Muscle of leg (tissue), 11 donors: ENCODE data around the gene NBEAL2. TPM values are rescaled to one million over a fixed set of nuclear protein-coding genes. Genes with fewer than 3 reads are reported as not detected.

Source experiments
- DNase-seq: peaks from one replicate; pipeline ENCODE4 v3.0.0; 2013
- H3K27ac ChIP-seq: one replicate; pipeline ENCODE4 v1.5.1; 2013; ENCODE audit warnings: mild to moderate bottlenecking, low read length, control low read depth
- H3K27me3 ChIP-seq: one replicate; pipeline ENCODE4 v1.6.1; 2013; ENCODE audit warnings: low read length; ENCODE audit not compliant: control insufficient read depth, insufficient read depth
- H3K36me3 ChIP-seq: one replicate; pipeline ENCODE4 v1.6.1; 2013; ENCODE audit warnings: low read length; ENCODE audit not compliant: control insufficient read depth, insufficient read depth
- H3K4me1 ChIP-seq: one replicate; pipeline ENCODE4 v1.6.1; 2013; ENCODE audit warnings: low read length; ENCODE audit not compliant: control insufficient read depth, insufficient read depth
- H3K4me3 ChIP-seq: one replicate; pipeline ENCODE4 v1.5.1; 2013; ENCODE audit warnings: low read length, control low read depth
- H3K9me3 ChIP-seq: replicated peaks from 2 replicates; pipeline ENCODE4 v1.6.1; 2013; ENCODE audit warnings: low read depth, low read length; ENCODE audit not compliant: control insufficient read depth
- WGBS: methylation state at CpG from one replicate; pipeline ENCODE4 v1.1.5; 2013; ENCODE audit warnings: missing lambda C conversion rate; ENCODE audit not compliant: insufficient coverage; 5-methylcytosine and 5-hydroxymethylcytosine counted together
- polyA plus RNA-seq, 8 donors: library from polyadenylated mRNA; unstranded; fragments of 120-200 nt; gene quantifications; one replicate each; pipeline versions ENCODE4 v1.2.1 to v1.2.3, GENCODE V29; 2013; ENCODE audit warnings: inconsistent platforms in 1 of 8, low replicate concordance in 1 of 8; ENCODE audit not compliant: insufficient read length in 8 of 8, insufficient read depth in 1 of 8
- total RNA-seq: library from RNA; stranded (reverse); fragments of 120-200 nt; gene quantifications from one replicate; pipeline ENCODE4 v1.2.4, GENCODE V29; 2013

The NBEAL2 gene
- total and polyA plus RNA-seq, 9 donors, result 8.1 to 20.0 (median 12.8) TPM

GRCh38 chr3:46952813-46953212 is 26.7 kb upstream of the NBEAL2 start:
- H3K9me3 ChIP-seq, result no peaks in the 10 kb centered on the region
- H3K27ac ChIP-seq, result no peak overlapping the region
- H3K36me3 ChIP-seq, result peaks cover 5% of the 10 kb centered on the region
- WGBS, result no CpG with 5 or more reads among the region's 2 CpGs
- H3K4me1 ChIP-seq, result peaks cover 54% of the 10 kb centered on the region
- H3K4me3 ChIP-seq, result no peak overlapping the region
- no peaks in the 10 kb centered on the region for H3K27me3 ChIP-seq
- no peak for DNase-seq

DNA sequence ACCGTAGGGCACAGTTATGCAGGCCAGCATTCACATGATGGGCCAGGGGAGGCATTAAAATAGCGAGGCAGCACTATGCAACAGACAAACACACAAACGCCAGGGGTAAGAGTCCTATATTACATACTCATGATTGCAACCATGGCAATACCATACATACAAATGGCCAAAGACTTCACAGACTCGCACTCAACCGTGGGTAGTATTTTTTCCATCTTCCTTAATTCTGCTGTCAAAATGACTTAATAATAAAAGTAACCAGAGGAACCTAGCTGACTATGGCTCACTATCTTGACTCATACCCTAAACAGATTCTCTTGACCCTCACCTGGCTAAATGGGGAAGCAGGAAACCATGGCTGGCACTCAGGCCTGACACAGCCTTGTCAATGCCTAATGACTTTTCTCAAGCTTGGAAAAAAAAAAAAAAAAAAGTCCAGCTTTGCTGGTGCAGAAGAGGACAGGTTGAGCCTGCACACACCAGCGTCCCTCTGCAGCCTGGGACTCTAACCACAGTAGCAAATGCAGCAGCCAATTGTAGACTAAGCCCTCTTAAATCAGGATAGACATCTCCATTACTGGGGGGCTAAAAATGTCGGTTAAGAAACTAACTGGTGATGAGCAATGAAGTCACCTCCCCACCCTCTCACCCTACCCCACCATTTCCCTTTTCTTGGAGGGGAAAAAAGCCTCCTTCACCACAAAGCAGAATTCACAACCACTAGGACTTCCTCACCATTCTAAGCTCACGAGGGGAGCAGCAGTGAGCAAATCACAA is 26.0 kb upstream of the NBEAL2 start:
- H3K4me3 ChIP-seq, result no peak overlapping the region
- peaks cover 50% of the 10 kb centered on the region for H3K4me1 ChIP-seq
- no peaks in the 10 kb centered on the region for H3K9me3 ChIP-seq
- no peaks in the 10 kb centered on the region for H3K27me3 ChIP-seq
- H3K27ac ChIP-seq, result no peak overlapping the region
- WGBS, result 81% methylated on average over 4 of the region's 8 CpGs
- H3K36me3 ChIP-seq, result peaks cover 3% of the 10 kb centered on the region
- peak; percentile 24 for DNase-seq

- 60% methylated on average over 1 of the region's 3 CpGs for WGBS
- H3K36me3 ChIP-seq, result peaks cover 3% of the 10 kb centered on the region
- H3K9me3 ChIP-seq, result no peaks in the 10 kb centered on the region
- no peaks in the 10 kb centered on the region for H3K27me3 ChIP-seq
- peaks cover 47% of the 10 kb centered on the region for H3K4me1 ChIP-seq
- H3K4me3 ChIP-seq, result no peak overlapping the region
- DNase-seq, result no peak
- H3K27ac ChIP-seq, result no peak overlapping the region
These were observed 25.3 kb upstream of the NBEAL2 start for GRCh38 chr3:46954178-46954577.

DNA sequence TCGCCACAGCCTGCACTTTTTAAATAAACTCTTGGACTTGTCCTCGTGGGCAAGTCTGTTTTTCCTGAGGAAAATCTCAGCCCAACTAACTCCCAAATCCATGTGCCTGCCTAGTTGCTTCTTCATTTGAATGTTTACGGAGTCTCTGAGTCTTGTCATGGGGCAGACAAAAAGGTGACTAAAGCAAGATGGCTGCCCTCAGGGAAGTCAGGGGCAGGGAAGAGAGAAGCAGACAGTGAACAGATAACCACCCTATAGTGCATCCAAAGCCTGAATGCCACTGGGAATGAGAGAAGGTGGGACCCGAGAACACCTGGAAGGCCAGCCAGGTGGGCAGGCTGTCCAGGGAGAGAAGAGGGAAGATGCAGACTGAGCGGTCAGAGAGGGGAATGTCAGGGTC is 24.3 kb upstream of the NBEAL2 start:
- H3K4me3 ChIP-seq, result no peak overlapping the region
- H3K4me1 ChIP-seq, result peaks cover 48% of the 10 kb centered on the region

DNA sequence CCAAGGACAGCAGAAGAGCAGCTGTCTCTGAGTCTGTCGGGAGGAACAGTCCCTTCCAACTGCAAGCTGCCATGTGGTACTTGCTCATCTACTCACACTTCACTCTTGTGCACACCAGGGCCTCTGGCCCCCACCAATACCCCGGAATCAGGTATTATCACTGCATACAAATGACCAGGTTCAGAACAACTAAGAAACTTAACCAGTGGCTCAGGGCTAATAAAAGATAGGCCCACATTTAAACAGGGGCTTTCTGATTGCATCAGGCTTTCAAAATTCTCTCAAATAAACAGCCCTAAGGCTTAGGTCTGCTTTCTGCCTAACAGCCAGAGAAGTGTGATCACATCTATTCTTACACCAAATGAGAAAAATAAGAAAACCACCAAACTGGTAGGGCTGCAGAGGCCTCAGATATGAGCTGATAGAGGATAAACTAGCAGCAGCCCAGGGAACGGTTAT is 23.6 kb upstream of the NBEAL2 start:
- no peaks in the 10 kb centered on the region for H3K9me3 ChIP-seq
- no peak for DNase-seq
- WGBS, result 82% methylated on average over 2 of the region's 3 CpGs
- H3K4me3 ChIP-seq, result no peak overlapping the region
- no peak overlapping the region for H3K27ac ChIP-seq
- peaks cover 53% of the 10 kb centered on the region for H3K4me1 ChIP-seq
- H3K36me3 ChIP-seq, result no peaks in the 10 kb centered on the region
- no peaks in the 10 kb centered on the region for H3K27me3 ChIP-seq

More for the DNA sequence above, 24.3 kb upstream of the NBEAL2 start:
- no peak overlapping the region for H3K27ac ChIP-seq
- peaks cover under 1% of the 10 kb centered on the region for H3K36me3 ChIP-seq
- WGBS, result 80% methylated on average over 4 of the region's 5 CpGs
- no peaks in the 10 kb centered on the region for H3K27me3 ChIP-seq
- DNase-seq, result no peak
- H3K9me3 ChIP-seq, result no peaks in the 10 kb centered on the region

DNA sequence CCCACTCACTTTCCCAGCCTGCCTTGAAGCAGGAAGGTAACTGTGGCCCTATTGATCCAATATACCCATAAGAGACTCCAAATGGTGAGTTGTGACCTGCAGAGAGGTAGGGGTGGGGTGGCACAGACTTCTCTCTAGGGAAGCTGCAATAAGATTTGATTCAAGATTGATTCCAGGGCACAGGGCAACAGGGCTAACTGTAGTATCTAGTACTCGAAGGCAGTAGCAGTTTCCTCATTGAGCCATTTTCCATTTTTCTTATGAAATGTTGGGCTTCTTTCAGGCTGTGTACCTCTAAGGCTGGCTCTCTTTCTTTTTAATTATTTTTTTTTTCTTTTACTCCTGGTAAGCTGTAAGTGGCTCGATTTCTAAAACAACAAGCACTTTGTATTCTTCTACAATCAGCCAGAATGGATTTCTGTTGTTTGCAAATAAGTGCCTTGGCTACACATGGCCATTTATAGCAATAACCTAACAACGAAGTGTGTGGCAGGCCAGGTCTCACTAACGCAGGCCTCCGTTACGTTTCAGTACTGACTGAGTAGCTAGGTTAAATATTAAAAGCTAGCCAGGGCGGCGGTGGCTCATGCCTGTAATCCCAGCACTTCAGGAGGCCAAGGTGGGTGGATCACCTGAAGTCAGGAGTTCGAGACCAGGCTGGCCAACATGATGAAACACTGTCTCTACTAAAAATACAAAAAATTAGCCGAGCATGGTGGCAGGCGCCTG is 22.2 kb upstream of the NBEAL2 start:
- no peaks in the 10 kb centered on the region for H3K27me3 ChIP-seq
- H3K4me1 ChIP-seq, result peaks cover 59% of the 10 kb centered on the region
- 59% methylated on average over 6 of the region's 11 CpGs for WGBS
- no peak overlapping the region for H3K4me3 ChIP-seq
- peaks cover 2% of the 10 kb centered on the region for H3K36me3 ChIP-seq
- no peaks in the 10 kb centered on the region for H3K9me3 ChIP-seq
- DNase-seq, result no peak
- no peak overlapping the region for H3K27ac ChIP-seq

DNA sequence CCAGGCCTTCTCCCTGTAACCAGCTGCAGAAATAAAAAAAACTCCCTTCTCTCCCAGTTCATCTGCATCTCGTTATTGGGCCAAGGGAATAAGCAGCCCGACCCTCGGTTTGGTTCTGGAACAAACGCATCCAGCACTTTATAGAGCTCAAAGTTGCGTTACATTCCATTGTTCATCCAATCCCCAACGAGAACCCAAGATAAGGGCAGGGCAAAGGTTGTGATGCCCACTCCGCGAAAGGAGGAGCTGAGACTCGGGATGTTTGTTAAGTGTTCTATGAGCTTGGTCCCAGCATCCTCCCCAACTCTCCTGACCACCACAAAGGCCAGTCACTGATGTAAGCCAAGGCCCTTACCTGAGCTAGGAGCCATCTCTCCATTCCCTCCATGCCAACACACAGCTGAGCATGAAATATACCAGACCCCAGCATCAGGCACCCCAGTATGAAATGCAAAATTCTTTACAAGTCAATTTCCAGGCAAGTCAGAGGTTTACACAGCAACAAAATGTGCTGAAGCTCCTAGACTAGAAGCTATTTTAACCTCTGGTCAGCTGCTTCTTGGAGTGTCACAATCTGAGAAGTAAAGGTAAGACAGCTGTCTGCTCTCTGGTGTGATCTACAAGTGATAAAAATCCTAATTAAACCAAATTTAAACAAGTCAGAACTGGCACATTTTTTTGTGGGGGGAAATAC is 20.9 kb upstream of the NBEAL2 start:
- Histone ChIP-seq H3K4me3 (no peak overlapping the region), H3K36me3 (peaks cover 6% of the 10 kb centered on the region), H3K27ac (peak overlapping the region; percentile 38), H3K27me3 (no peaks in the 10 kb centered on the region), H3K4me1 (peaks cover 49% of the 10 kb centered on the region), H3K9me3 (no peaks in the 10 kb centered on the region)
- no CpG with 5 or more reads among the region's 9 CpGs for WGBS
- no peak for DNase-seq

DNA sequence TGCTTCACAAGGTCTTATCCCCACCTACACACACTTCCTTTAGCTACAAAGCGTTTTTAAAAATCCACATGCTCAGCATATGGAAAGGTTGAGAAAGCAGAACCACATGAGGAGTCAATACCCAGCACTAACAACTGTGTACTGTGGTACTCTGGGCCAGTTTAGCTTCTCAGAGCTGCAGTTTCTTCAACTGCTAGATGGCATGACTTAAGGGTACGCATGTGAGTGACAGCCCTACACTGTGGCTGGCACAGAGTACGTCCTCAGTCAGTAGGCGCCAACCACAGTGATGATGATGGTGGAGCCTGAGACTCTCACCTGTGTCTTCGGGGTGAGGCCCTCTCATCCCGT is 20.3 kb upstream of the NBEAL2 start:
- H3K27me3 ChIP-seq, result no peaks in the 10 kb centered on the region
- WGBS, result 94% methylated on average over 3 of the region's 6 CpGs
- H3K4me1 ChIP-seq, result peaks cover 44% of the 10 kb centered on the region
- H3K36me3 ChIP-seq, result peaks cover 6% of the 10 kb centered on the region
- no peaks in the 10 kb centered on the region for H3K9me3 ChIP-seq
- H3K4me3 ChIP-seq, result no peak overlapping the region
- peak; percentile 30 for DNase-seq
- no peak overlapping the region for H3K27ac ChIP-seq

DNA sequence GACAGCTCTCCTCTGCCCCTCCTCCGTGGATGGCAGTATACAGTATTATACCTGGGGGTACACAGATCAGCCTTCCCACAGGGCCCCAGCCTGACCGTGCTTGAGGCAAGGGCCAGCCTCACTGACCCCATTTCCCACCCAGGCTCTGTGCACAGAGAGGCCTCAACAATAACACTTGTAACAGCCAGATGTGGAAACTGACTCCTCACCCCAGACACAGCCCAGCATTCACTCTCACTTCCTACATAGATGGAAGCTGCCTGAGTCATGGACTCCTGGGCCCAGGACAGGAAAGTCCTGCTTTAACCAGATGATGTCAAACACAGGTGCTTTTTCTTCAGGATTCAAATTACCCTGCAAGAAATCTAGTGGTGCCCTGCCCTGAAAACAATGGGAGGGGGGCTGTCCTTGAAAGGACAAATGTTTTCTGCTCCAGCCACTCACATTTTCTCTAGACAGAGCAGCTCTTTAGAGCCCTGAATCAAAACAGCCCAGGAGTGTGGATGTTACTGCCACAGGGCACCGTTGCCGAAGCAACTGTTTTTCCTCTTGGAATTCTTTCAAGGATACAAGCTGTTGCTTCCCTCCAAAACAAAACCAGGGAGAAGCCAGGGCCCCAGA is 19.3 kb upstream of the NBEAL2 start:
- H3K4me3 ChIP-seq, result no peak overlapping the region
- WGBS, result no CpG with 5 or more reads among the region's 4 CpGs
- peak; percentile 54 for DNase-seq
- peaks cover 39% of the 10 kb centered on the region for H3K4me1 ChIP-seq
- H3K9me3 ChIP-seq, result no peaks in the 10 kb centered on the region
- H3K27ac ChIP-seq, result peak overlapping the region; percentile 67
- H3K36me3 ChIP-seq, result peaks cover 10% of the 10 kb centered on the region
- H3K27me3 ChIP-seq, result no peaks in the 10 kb centered on the region

GRCh38 chr3:46960835-46961234 is 18.6 kb upstream of the NBEAL2 start:
- WGBS, result no CpG with 5 or more reads among the region's 1 CpG
- peaks cover 15% of the 10 kb centered on the region for H3K36me3 ChIP-seq
- H3K27me3 ChIP-seq, result no peaks in the 10 kb centered on the region
- DNase-seq, result no peak
- peak overlapping the region; percentile 67 for H3K27ac ChIP-seq
- H3K9me3 ChIP-seq, result no peaks in the 10 kb centered on the region
- peaks cover 36% of the 10 kb centered on the region for H3K4me1 ChIP-seq
- H3K4me3 ChIP-seq, result no peak overlapping the region
